GM12872 (cell line): Measurements from ENCODE around the gene SH3BP2.

Source experiments
- TF ChIP-seq, protein P1 (sequence below): IDR thresholded peaks from 3 replicates; pipeline ENCODE4 v1.5.1; 2011; ENCODE audit warnings: low read depth, mild to moderate bottlenecking, low read length, moderate library complexity; ENCODE audit not compliant: insufficient read depth

SH3BP2 gene

DNA sequence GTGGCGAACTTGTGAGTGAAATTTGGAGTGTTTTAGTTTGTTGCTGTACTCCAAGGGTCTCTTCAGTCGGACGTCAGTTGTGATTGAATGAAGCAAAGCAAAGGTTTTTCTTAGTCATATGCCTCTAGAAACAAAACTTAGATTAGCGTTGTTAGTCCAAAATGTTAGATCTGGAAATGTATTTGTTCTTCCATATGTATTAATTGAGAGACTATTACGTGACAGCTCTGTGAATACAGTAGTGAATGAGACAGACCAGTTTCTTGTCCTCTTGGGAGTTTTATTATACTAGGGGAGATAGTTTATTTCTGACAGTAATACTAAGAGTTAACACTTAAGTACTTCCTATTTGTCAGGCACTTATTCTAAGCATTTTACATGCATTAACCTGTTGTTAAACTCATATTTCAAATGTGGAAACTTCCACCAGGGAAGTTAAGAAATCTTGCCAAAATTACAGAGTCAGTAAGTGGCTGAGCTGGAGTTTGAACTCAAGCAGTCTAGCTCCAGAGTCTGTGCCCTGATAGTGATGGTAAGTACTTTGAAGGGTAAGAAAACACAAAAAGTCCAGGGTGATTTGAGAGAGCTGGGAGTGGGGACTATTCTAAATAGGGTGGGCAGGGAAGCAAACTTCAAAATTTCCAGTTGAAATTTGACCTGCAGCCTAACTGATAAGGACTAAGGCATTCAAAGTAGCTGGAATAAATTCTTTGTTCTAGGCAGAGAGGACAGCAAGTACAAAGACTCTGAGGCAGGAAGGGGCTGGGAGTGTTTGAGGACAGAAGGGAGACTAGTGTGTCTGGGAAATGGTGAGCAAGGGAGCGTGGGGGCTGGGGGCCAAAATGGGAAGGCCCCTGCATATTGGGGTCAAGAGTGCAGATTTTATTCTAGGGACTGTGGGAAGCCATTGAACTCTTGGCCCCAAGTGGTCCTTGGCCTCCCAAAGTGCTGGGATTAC lies 67.8 kb downstream of the SH3BP2 start:
- TF ChIP-seq, protein P1, sequence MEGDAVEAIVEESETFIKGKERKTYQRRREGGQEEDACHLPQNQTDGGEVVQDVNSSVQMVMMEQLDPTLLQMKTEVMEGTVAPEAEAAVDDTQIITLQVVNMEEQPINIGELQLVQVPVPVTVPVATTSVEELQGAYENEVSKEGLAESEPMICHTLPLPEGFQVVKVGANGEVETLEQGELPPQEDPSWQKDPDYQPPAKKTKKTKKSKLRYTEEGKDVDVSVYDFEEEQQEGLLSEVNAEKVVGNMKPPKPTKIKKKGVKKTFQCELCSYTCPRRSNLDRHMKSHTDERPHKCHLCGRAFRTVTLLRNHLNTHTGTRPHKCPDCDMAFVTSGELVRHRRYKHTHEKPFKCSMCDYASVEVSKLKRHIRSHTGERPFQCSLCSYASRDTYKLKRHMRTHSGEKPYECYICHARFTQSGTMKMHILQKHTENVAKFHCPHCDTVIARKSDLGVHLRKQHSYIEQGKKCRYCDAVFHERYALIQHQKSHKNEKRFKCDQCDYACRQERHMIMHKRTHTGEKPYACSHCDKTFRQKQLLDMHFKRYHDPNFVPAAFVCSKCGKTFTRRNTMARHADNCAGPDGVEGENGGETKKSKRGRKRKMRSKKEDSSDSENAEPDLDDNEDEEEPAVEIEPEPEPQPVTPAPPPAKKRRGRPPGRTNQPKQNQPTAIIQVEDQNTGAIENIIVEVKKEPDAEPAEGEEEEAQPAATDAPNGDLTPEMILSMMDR: no peak

DNA sequence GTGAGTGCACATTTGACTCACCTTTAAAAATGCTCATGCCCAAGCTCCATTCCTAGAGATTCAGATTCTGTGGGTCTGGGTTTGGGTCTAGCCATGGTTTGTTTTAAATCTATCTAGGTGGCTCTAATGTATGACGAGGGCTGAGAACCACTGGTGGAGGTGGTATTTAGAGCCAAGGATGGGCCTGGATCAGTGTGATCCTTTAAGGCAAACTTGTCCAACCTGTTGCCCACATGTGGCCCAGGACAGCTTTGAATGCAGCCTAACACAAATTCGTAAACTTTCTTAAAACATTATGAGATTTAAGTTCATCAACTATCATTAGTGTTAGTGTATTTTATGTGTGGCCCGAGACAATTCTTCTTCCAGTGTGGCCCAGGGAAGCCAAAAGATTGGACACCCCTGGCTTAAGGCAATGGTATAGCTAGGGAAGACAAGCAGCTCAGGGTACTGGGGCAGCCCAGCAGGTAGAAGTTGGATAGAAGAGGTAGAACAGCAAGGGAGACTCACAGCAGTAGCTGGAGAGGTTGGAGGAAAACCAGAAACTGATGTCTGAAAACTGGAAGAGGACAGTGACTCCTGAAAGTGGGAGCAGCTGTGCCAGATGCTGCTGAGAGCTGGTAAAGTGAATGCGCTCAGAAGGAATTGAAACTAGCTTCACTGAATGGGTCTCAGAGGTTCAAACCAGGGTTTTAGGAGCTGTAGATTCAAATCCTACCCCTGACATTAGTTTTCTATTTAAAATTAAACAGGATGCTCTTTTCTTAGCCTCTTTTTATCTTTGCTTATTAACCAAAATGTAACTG lies 68.9 kb downstream of the SH3BP2 start:
- TF ChIP-seq, protein P1: no peak

DNA sequence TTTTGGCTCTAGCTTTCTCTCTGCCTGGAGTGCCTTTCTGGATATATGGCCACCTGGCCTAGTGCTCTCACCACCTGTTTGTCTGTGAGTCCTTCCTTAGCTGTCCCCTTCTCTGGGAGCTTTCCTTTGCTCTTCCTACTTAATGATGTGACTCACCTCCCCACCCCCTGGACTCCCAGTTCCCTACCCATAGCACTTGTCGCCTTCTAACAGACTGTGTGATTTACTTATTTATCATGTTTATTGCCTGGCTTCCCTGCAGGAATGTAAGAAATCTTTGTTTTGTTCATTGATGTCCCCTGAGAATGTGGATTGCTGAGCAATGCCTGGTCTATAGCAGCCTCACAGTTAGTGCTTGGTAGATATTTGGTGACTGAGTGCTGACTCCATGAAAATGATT lies 69.6 kb downstream of the SH3BP2 start:
- TF ChIP-seq, protein P1: no peak

DNA sequence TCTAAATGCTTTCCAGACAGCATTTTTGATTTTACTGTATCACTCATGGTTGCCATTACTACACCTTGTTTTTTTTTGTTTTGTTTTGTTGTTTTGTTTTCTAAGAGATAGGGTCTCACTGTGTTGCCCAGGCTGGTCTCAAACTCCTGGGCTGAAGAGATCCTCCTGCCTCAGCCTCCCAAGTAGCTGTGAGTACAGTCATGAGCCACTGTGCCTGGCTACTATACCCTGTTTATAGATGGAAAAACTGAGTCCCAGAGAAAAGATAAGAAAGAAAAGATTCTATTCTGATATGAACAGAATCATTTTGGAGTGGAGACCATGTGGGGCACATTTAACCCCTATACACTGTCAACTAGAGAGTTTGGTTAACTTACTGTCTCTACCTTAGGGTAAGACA lies 70.8 kb downstream of the SH3BP2 start:
- TF ChIP-seq, protein P1: no peak

DNA sequence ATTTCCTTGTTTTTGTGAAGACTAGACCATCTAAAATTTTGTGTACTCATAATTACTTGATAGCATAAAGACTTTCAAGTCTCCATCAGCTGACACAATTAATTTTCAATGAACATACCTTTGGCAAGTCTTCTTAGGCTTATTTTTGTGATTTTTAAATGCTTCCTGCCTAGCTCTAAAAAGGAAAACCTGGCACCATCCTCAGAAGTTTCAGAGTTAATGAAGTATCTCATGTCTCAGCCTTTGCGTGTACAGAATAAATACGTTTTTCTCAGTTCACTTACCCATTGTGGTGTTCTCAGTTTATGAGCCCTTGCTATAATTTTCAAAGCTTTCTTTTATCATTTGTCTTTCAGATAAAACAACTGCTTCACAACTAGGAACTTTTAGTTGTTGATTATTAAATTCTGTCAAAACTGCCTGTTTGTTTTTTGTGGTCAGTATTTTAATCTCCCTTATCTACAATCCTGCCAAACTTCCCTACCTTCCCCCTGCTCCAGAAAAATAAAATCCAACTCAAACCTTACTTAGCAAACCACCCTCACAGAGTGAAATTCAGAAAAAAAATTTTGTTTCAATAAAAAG lies 72.4 kb downstream of the SH3BP2 start:
- TF ChIP-seq, protein P1: no peak

DNA sequence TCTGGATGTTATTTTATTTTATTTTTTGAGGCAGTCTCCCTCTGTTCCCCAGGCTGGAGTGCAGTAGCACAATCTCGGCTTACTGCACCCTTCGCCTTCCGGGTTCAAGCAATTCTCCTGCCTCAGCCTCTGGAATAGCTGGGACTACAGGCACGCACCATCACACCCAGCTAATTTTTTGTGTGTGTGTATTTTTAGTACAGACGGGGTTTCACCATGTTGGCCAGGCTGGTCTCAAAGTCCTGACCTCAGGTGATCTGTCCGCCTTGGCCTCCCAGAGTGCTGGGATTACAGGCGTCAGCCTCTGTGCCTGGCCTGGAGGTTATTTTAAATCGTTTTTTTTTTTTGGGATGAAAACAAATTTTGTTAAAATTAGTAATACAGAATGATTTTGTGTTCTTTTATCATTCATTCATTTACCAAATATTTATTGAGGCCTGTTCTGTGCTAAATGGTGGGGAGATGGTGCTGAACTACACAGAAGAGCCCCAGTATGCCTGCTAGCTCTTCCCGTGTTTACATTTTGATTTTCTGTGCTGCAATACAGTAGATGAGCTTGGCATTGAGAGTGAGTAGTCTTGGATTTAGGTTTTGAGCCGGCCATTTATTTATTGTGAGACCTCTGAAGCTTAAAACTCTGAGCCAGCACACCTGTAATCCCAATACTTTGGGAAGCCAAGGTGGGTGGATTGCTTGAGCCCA lies 73.4 kb downstream of the SH3BP2 start:
- TF ChIP-seq, protein P1: no peak
